Measurements from ENCODE around the gene RUNX3.

Gene RUNX3

GRCh38 chr1:24951337-24951736, 21.3 kb upstream of the RUNX3 start:
- CTCF ChIA-PET = interaction anchor here (0.5 to 1.5 kb wide), 2 partner anchors 11 to 124 kb away, joined by 3 to 6 read pairs; no protein-coding TSS in a partner anchor
- POLR2A ChIA-PET = interaction anchor here (0.6 kb wide), 1 partner anchor 16 kb away, joined by 4 read pairs; no protein-coding TSS in a partner anchor
- no peaks in the 10 kb centered on the region for H3K9me3 ChIP-seq (ENCODE audit: control insufficient read depth, insufficient read depth, low read depth, low read length)
- H3K4me1 ChIP-seq (ENCODE audit: control insufficient read depth, insufficient read depth, low read length) = no peaks in the 10 kb centered on the region
- H3K36me3 ChIP-seq (ENCODE audit: control insufficient read depth in 2 of 2, insufficient read depth in 1 of 2, low read length in 2 of 2) = no peaks in the 10 kb centered on the region
- no peak overlapping the region for H3K27ac ChIP-seq (ENCODE audit: extremely low read depth, low read depth, low read length)
- H3K4me3 ChIP-seq (ENCODE audit: low read depth, low read length) = no peak overlapping the region
- TF ChIP-seq AEBP2 (tag by site-specific recombination; IDR thresholded peaks at IDR 0.05; ENCODE audit: borderline replicate concordance) (no peak), ZNF623 (tag by site-specific recombination; IDR thresholded peaks at IDR 0.05) (no peak), ZNF670 (tag by site-specific recombination; IDR thresholded peaks at IDR 0.05; ENCODE audit: low read depth) (no peak), ZNF132 (tag by site-specific recombination; IDR thresholded peaks at IDR 0.05; ENCODE audit: borderline replicate concordance) (no peak), ZFHX2 (tag by site-specific recombination; conservative IDR thresholded peaks at IDR 0.05) (no peak), KLF10 (tag by site-specific recombination; IDR thresholded peaks at IDR 0.05) (no peak), ZNF214 (tag by site-specific recombination; IDR thresholded peaks at IDR 0.05; ENCODE audit: borderline replicate concordance) (no peak)

- Histone ChIP-seq H3K36me3 (ENCODE audit: control insufficient read depth in 2 of 2, insufficient read depth in 1 of 2, low read length in 2 of 2) (no peaks in the 10 kb centered on the region), H3K9me3 (ENCODE audit: control insufficient read depth, insufficient read depth, low read depth, low read length) (no peaks in the 10 kb centered on the region), H3K4me3 (ENCODE audit: low read depth, low read length) (no peak overlapping the region), H3K4me1 (ENCODE audit: control insufficient read depth, insufficient read depth, low read length) (no peaks in the 10 kb centered on the region), H3K27ac (ENCODE audit: extremely low read depth, low read depth, low read length) (no peak overlapping the region)
- ChIA-PET CTCF (interaction anchor here (0.9 kb wide), 1 partner anchor 16 kb away, joined by 3 read pairs; no protein-coding TSS in a partner anchor), POLR2A (no interaction called here)
- TF ChIP-seq GLIS2 (tag by site-specific recombination; IDR thresholded peaks at IDR 0.05) = 0 out of 2 replicates have a peak, but pooled peaks have one; percentile 16
- no peak for TF ChIP-seq ZNF707 (tag by site-specific recombination; IDR thresholded peaks at IDR 0.05)
Observed at GRCh38 chr1:24949331-24949881, 19.3 kb upstream of the RUNX3 start.

GRCh38 chr1:24948079-24948827, 18.2 kb upstream of the RUNX3 start:
- TF ChIP-seq ZIC2 (tag by site-specific recombination; IDR thresholded peaks at IDR 0.05) (no peak), GLIS2 (tag by site-specific recombination; IDR thresholded peaks at IDR 0.05) (peak; percentile 25; the same call in 1 of the 2 replicates)
- ChIA-PET CTCF (no interaction called here), POLR2A (interaction anchor here (0.5 kb wide), 1 partner anchor 844 kb away, joined by 6 read pairs; no protein-coding TSS in a partner anchor)
- no peak overlapping the region for H3K4me3 ChIP-seq (ENCODE audit: low read depth, low read length)
- no peaks in the 10 kb centered on the region for H3K4me1 ChIP-seq (ENCODE audit: control insufficient read depth, insufficient read depth, low read length)
- H3K27ac ChIP-seq (ENCODE audit: extremely low read depth, low read depth, low read length) = no peak overlapping the region
- no peaks in the 10 kb centered on the region for H3K9me3 ChIP-seq (ENCODE audit: control insufficient read depth, insufficient read depth, low read depth, low read length)
- no peaks in the 10 kb centered on the region for H3K36me3 ChIP-seq (ENCODE audit: control insufficient read depth in 2 of 2, insufficient read depth in 1 of 2, low read length in 2 of 2)

GRCh38 chr1:24946861-24947658, 17.0 kb upstream of the RUNX3 start:
- no peak overlapping the region for H3K27ac ChIP-seq (ENCODE audit: extremely low read depth, low read depth, low read length)
- no peak overlapping the region for H3K4me3 ChIP-seq (ENCODE audit: low read depth, low read length)
- no peak for TF ChIP-seq ZNF239 (tag by site-specific recombination; IDR thresholded peaks at IDR 0.05)
- TF ChIP-seq ZNF558 (tag by site-specific recombination; IDR thresholded peaks at IDR 0.05) = no peak
- no peak for TF ChIP-seq ZNF214 (tag by site-specific recombination; IDR thresholded peaks at IDR 0.05; ENCODE audit: borderline replicate concordance)
- no peak for TF ChIP-seq ZNF416 (tag by site-specific recombination; IDR thresholded peaks at IDR 0.05)
- TF ChIP-seq ZNF23 (tag by site-specific recombination; IDR thresholded peaks at IDR 0.05; ENCODE audit: borderline replicate concordance) = no peak
- TF ChIP-seq MYNN (tag by site-specific recombination; IDR thresholded peaks at IDR 0.05; ENCODE audit: borderline replicate concordance) = no peak
- TF ChIP-seq ZNF791 (tag by site-specific recombination; IDR thresholded peaks at IDR 0.05) = no peak
- TF ChIP-seq ZNF692 (tag by site-specific recombination; IDR thresholded peaks at IDR 0.05) = no peak
- H3K36me3 ChIP-seq (ENCODE audit: control insufficient read depth in 2 of 2, insufficient read depth in 1 of 2, low read length in 2 of 2) = no peaks in the 10 kb centered on the region
- no peaks in the 10 kb centered on the region for H3K9me3 ChIP-seq (ENCODE audit: control insufficient read depth, insufficient read depth, low read depth, low read length)
- CTCF ChIA-PET = interaction anchor here (1.0 kb wide), 1 partner anchor 15 kb away, joined by 4 read pairs; no protein-coding TSS in a partner anchor
- no peaks in the 10 kb centered on the region for H3K4me1 ChIP-seq (ENCODE audit: control insufficient read depth, insufficient read depth, low read length)
- POLR2A ChIA-PET = no interaction called here

Data from HEK293 (cell line).